ENCODE data around the gene SPDYE16. TPM values are rescaled to one million over a fixed set of nuclear protein-coding genes. Genes with fewer than 3 reads are reported as not detected.

The SPDYE16 gene, protein sequence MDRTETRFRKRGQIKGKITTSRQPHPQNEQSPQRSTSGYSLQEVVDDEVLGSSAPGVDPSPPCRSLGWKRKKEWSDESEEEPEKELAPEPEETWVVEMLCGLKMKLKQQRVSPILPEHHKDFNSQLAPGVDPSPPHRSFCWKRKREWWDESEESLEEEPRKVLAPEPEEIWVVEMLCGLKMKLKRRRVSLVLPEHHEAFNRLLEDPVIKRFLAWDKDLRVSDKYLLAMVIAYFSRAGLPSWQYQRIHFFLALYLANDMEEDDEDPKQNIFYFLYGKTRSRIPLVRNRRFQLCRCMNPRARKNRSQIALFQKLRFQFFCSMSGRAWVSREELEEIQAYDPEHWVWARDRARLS
- total RNA-seq (2022; extraction: Qiagen RNA extraction; ENCODE audit: low read depth) = not detected in 5 replicates

GRCh38 chr7:76543197-76543596 lies at the start of gene SPDYE16:
SPDYE16 (minus strand) TSS chr7:76543297; CDS start chr7:76541459, 1,838 bp downstream.

DNA sequence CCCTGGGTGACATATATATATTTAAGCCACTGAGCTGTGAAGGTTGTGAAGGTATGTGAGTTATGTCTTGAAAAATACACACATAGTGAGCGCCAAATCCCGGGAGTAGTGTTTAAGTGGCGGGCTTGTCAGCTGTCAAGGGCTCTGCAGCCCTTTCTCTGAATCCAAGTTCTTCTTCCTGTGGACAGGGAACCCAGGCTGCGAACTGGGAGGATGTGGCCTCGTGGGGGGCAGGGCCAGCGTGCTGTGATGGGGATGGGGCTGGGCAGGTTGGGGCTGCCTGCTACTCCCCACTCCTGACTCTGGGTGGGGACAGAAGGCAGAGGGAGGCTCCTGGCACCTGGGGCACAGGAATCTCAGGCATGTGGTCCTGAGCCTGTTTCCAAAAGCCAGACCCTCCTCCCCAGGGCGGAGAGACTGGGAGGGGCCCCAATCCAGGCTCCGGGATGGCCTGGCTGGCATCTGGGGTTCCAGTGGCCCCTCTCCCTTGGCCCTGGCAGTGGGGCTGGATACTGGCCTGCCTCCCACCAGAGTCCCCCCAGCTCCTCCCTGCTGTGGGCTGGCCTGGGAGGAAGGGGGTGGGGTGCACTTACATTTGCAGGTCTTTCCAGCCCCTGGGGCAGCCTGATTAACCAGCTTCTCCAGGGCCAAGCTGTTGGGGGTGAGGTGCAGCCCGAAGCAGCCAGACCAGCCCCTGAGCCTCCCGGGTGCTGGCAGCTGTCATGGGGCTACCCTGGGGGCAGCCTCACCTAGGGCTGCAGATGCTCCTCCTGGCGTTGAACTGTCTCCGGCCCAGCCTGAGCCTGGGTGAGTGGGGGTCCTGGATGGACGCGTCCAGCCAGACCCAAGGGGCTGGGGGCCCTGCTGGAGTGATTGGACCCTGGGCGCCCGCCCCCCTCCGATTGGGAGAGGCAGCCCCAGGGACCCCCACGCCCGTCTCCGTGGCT lies 32.9 kb downstream of the SPDYE16 start, which contains the start of gene UPK3B:
Gene UPK3B, plus strand, starts transcription at position 622 of the 947 bp plus-strand sequence. Its CDS starts 101 bp downstream, at position 723.

Other genes starting within 250 kb of the SPDYE16 start
- 686 to 1,427 TPM (median 1,208 TPM) in 5 replicates for gene HSPB1, start 240.6 kb downstream of the SPDYE16 start, total RNA-seq (2022; extraction: Qiagen RNA extraction; ENCODE audit: low read depth)
- gene YWHAG, start 184.3 kb downstream of the SPDYE16 start, total RNA-seq (2022; extraction: Qiagen RNA extraction; ENCODE audit: low read depth) = 170 to 261 TPM (median 253 TPM) in 5 replicates
- 0.92 to 2.2 TPM (median 1.0 TPM) in 5 replicates for gene SSC4D, start 133.6 kb downstream of the SPDYE16 start, total RNA-seq (2022; extraction: Qiagen RNA extraction; ENCODE audit: low read depth)
- gene ZP3, start 118.3 kb downstream of the SPDYE16 start, total RNA-seq (2022; extraction: Qiagen RNA extraction; ENCODE audit: low read depth) = 13.1 to 23.3 TPM (median 18.2 TPM) in 5 replicates
- gene DTX2, start 81.6 kb downstream of the SPDYE16 start, total RNA-seq (2022; extraction: Qiagen RNA extraction; ENCODE audit: low read depth) = 22.2 to 43.7 TPM (median 36.2 TPM) in 5 replicates
- gene UPK3B, start 32.7 kb downstream of the SPDYE16 start, total RNA-seq (2022; extraction: Qiagen RNA extraction; ENCODE audit: low read depth) = 8.1 to 18.7 TPM (median 17.6 TPM) in 5 replicates
- gene POMZP3, start 84.0 kb upstream of the SPDYE16 start, total RNA-seq (2022; extraction: Qiagen RNA extraction; ENCODE audit: low read depth) = 22.9 to 25.4 TPM (median 24.8 TPM) in 5 replicates